D721Med (cell line): ENCODE data around the gene KLHL9.

Source experiments
- DNase-seq: peaks from one replicate; pipeline ENCODE4 v3.0.0; 2011; ENCODE audit warnings: low spot score; ENCODE audit not compliant: insufficient read length
- FAIRE-seq: peaks from 2 replicates; lab custom pipeline; 2011; peaks lifted over from hg19 to GRCh38; lab: Jason Lieb, UNC
- CTCF ChIP-seq: IDR thresholded peaks from 2 replicates; pipeline ENCODE4 v1.5.1; 2012; ENCODE audit warnings: mild to moderate bottlenecking, control low read depth; ENCODE audit not compliant: insufficient read depth; ENCODE audit errors: missing control alignments

Gene KLHL9

DNA sequence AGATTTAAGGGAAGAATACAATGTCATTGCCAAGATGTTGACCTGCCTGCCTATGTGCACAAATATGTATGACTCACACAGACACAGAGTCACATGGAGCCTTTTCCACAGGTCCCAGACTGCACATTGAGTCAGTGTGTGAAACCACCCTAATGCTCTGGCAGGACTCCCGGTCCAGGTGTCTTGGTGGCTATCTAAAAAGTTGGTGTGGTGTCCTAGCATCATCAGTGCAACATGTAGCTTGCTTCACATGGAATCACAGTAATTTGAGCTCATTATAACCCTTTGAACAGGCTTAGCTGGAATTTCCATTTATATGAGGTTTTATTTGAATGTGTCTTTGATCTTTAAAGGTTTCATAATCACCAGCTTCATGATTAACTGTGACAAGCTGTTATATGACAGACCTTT is 40.8 kb downstream of the KLHL9 start:
- DNase-seq (no peak), FAIRE-seq (no peak)
- TF ChIP-seq CTCF, result no peak

DNA sequence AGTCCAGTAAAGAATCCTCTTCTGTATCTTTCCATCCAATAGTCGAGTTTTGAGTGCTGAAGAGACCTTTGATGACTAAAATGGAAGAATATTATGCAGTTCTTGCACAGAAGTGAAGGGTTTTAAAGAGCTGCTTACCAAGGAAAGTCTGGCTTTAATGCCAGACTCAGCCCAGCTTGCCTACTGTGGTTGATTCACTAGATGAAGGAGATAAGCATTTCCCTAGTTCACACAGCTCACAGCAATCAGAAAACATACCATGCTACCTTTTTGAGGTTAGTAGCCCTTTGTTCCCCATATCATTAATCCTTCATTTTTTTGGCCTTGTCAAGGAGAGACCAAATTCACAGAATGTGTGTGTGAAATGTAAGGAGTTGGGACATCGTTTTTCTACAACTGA is 45.4 kb downstream of the KLHL9 start:
- no peak for FAIRE-seq
- TF ChIP-seq CTCF, result no peak
- no peak for DNase-seq

- no peak for TF ChIP-seq CTCF
- FAIRE-seq, result no peak
Measured at GRCh38 chr9:21287280-21287679, 47.9 kb downstream of the KLHL9 start.

GRCh38 chr9:21286659-21287058 is 48.5 kb downstream of the KLHL9 start:
- DNase-seq (no peak), FAIRE-seq (no peak)

More at GRCh38 chr9:21287280-21287679, 47.9 kb downstream of the KLHL9 start:
- DNase-seq, result no peak

GRCh38 chr9:21286099-21286498 is 49.1 kb downstream of the KLHL9 start:
- no peak for FAIRE-seq
- DNase-seq, result no peak

More at GRCh38 chr9:21286659-21287058, 48.5 kb downstream of the KLHL9 start:
- TF ChIP-seq CTCF, result no peak

DNA sequence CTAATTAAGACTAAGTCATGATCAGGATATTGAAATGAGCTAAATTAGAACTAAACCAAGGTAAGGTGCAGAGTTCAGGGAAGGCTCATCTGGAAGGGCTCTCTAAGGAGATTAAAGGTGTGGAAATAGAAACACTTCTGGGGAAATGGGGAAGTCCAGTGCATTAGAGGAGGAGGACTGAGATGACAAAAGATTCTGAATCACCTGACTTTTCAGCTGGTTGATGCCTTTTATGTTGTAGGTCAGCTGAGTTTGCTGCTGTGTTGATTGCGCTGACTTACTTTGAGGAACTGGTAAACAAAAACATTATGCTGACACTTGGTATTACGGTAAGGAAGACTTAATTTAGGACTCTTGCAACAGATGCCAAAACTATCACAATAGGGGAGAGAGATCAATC is 53.9 kb downstream of the KLHL9 start:
- TF ChIP-seq CTCF, result no peak
- FAIRE-seq (no peak), DNase-seq (no peak)

More at GRCh38 chr9:21286099-21286498, 49.1 kb downstream of the KLHL9 start:
- no peak for TF ChIP-seq CTCF
